Spleen (tissue), 11 donors: ENCODE results near the gene SPATA2. TPM values are rescaled to one million over a fixed set of nuclear protein-coding genes. Genes with fewer than 3 reads are reported as not detected.

Experiments used
- polyA plus RNA-seq, 3 donors: library from polyadenylated mRNA; stranded (reverse); fragments of 200-250 nt; gene quantifications; one replicate each; pipeline ENCODE4 v1.2.1, GENCODE V29; 2013
- small RNA-seq, 4 donors: library from RNA; depleted of rRNA; stranded (forward); fragments of <200 nt; gene quantifications; one replicate each; pipeline ENCODE3, GENCODE V24; 2016
- total RNA-seq, 7 donors: library from RNA; depleted of rRNA in 3 of 7; stranded (reverse); fragments of >200 nt in 3 of 7; fragmentation: NEBNext Ultra II Directional in 4 of 7; extraction: Animal tissue kit (Norgen Biotek cat#: 25700) in 4 of 7; gene quantifications; one replicate each; pipeline versions ENCODE4 v1.1.0 to v1.2.1, GENCODE V29; 2016 to 2021
- donor health status: healthy with polysubstance abuse.
- donor health status: DM: no; HTN: no; CAD: no; lungs with moderate emphysema.
- donor health status: DM: no; HTN: no; CAD: no.
- donor health status: Bipolar disorder and iron deficiency.
- donor health status: healthy.
- donor health status: DM: no; HTN: no; CAD: no.
- donor health status: DM: yes; HTN: yes; CAD: no.

SPATA2 gene
- total and polyA plus RNA-seq, 10 donors: 2.9 to 33.2 (median 13.7) TPM

Small RNAs within 50 kb of the gene (small RNA-seq; reads per million reads assigned to genes)
- 0 reads per million in 4 donors for gene RF00017
- 0 reads per million in 4 donors for gene RF00019

Other genes starting within 250 kb of the SPATA2 start
- 10 to 100 TPM; 41.1 to 79.0 (median 63.4) TPM for gene B4GALT5, start 201.7 kb downstream of the SPATA2 start, total RNA-seq
- 10 to 100 TPM in 1 of 3 donors, 1 to 10 TPM in 2; 3.9 to 15.7 (median 4.3) TPM for gene B4GALT5, start 201.7 kb downstream of the SPATA2 start, polyA plus RNA-seq
- 10 to 100 TPM; 15.9 to 35.3 (median 28.6) TPM for gene SLC9A8, start 102.7 kb downstream of the SPATA2 start, total RNA-seq
- 10 to 100 TPM in 1 of 3 donors, 1 to 10 TPM in 2; 4.6 to 11.9 (median 8.9) TPM for gene SLC9A8, start 102.7 kb downstream of the SPATA2 start, polyA plus RNA-seq
- 100 to 1,000 TPM in 6 of 7 donors, 10 to 100 TPM in 1; 96.5 to 246 (median 113) TPM for gene RNF114, start 20.9 kb upstream of the SPATA2 start, total RNA-seq
- 10 to 100 TPM; 35.5 to 62.0 (median 37.6) TPM for gene RNF114, start 20.9 kb upstream of the SPATA2 start, polyA plus RNA-seq
- gene SNAI1, start 67.5 kb upstream of the SPATA2 start, total RNA-seq: 10 to 100 TPM in 2 of 7 donors, 1 to 10 TPM in 5; 2.1 to 10.5 (median 8.3) TPM
- 1 to 10 TPM; 1.3 to 2.4 (median 1.7) TPM for gene SNAI1, start 67.5 kb upstream of the SPATA2 start, polyA plus RNA-seq
- 100 to 1,000 TPM; 110 to 140 (median 131) TPM for gene UBE2V1, start 197.6 kb upstream of the SPATA2 start, total RNA-seq
- 10 to 100 TPM; 62.3 to 76.9 (median 69.5) TPM for gene UBE2V1, start 197.6 kb upstream of the SPATA2 start, polyA plus RNA-seq
- gene PEDS1, start 238.2 kb upstream of the SPATA2 start, total RNA-seq: 10 to 100 TPM; 15.3 to 24.8 (median 20.3) TPM
- 10 to 100 TPM in 2 of 3 donors, 1 to 10 TPM in 1; 9.6 to 14.3 (median 12.2) TPM for gene PEDS1, start 238.2 kb upstream of the SPATA2 start, polyA plus RNA-seq